ENCODE data around the gene SYNGR2. TPM values are rescaled to one million over a fixed set of nuclear protein-coding genes. Genes with fewer than 3 reads are reported as not detected.
A peak's percentile ranks its signal among the peaks of the same experiment; 100 is the strongest.

Gene SYNGR2
- polyA plus RNA-seq, 3 donors: 270 to 402 (median 350) TPM

- Histone ChIP-seq H2AFZ (ENCODE audit: insufficient read depth, low read depth, low read length, poor library complexity, severe bottlenecking) (no peak overlapping the region), H3K9ac (ENCODE audit: insufficient read depth, low read length, poor library complexity, severe bottlenecking) (peak overlapping the region; percentile 43), H3K27me3 (ENCODE audit: control insufficient read depth in 2 of 2, insufficient read depth in 2 of 2, low read length in 2 of 2) (no peaks in the 10 kb centered on the region), H3K4me2 (replicated peaks; ENCODE audit: extremely low read depth, low read length, poor library complexity, severe bottlenecking) (peak overlapping the region; percentile 76), H4K20me1 (ENCODE audit: insufficient read depth, low read length) (peaks cover 16% of the 10 kb centered on the region), H3K27ac (ENCODE audit: low read depth in 1 of 2, low read length in 2 of 2) (peak overlapping the region; percentile 82 to 86), H3K9me3 (replicated peaks in 1 of 2; ENCODE audit: control insufficient read depth in 1 of 2, insufficient read depth in 1 of 2, low read length in 2 of 2) (no peaks in the 10 kb centered on the region), H3K36me3 (replicated peaks in 1 of 2; ENCODE audit: control insufficient read depth in 1 of 2, insufficient read depth in 2 of 2, low read length in 2 of 2) (peaks cover 11 to 16% of the 10 kb centered on the region in 2 donors), H3K4me3 (replicated peaks in 1 of 3; ENCODE audit: low read depth in 2 of 3, low read length in 3 of 3) (peak overlapping the region in 1 of 3 experiments; percentile 85), H3K79me2 (ENCODE audit: insufficient read depth, low read length) (peaks cover 33% of the 10 kb centered on the region), H3K4me1 (ENCODE audit: control insufficient read depth in 1 of 2, insufficient read depth in 2 of 2, low read length in 2 of 2) (peaks cover 76 to 83% of the 10 kb centered on the region in 2 donors)
- no peaks in the 10 kb centered on the region for H3K27me3 Mint-ChIP-seq (ENCODE audit: low read depth in 3 of 3)
- intact Hi-C loops (cut with micrococcal nuclease): loop anchor here (5.0 kb wide), 3 partner anchors 38 to 63 kb away; partner anchors contain the start of gene TMC6 (in 1 of the 2)
- H3K36me3 Mint-ChIP-seq: peaks cover 40 to 50% of the 10 kb centered on the region in 2 donors
- peak; percentile 35 for TF ChIP-seq CTCF (IDR thresholded peaks at IDR 0.05)
- H3K27ac Mint-ChIP-seq: peak overlapping the region; percentile 86 to 98 (median 96)
- H3K9me3 Mint-ChIP-seq: peaks cover 0 to 3% (median 0%) of the 10 kb centered on the region in 7 donors
- WGBS (ENCODE audit: insufficient coverage): 88% methylated on average over 25 of the region's 28 CpGs
- DNase-seq: no peak
- H3K4me3 Mint-ChIP-seq: peak overlapping the region; percentile 52 to 85
- H3K4me1 Mint-ChIP-seq: peaks cover 83% of the 10 kb centered on the region
Measured at GRCh38 chr17:78174870-78175642, 6.7 kb downstream of the SYNGR2 start.

- Histone ChIP-seq H2AFZ (ENCODE audit: insufficient read depth, low read depth, low read length, poor library complexity, severe bottlenecking) (no peak overlapping the region), H3K4me2 (replicated peaks; ENCODE audit: extremely low read depth, low read length, poor library complexity, severe bottlenecking) (no peak overlapping the region), H3K4me3 (replicated peaks in 1 of 3; ENCODE audit: low read depth in 2 of 3, low read length in 3 of 3) (peak overlapping the region in 1 of 3 experiments; percentile 85), H4K20me1 (ENCODE audit: insufficient read depth, low read length) (peaks cover 11% of the 10 kb centered on the region), H3K27ac (ENCODE audit: low read depth in 1 of 2, low read length in 2 of 2) (peak overlapping the region; percentile 82 to 86), H3K79me2 (ENCODE audit: insufficient read depth, low read length) (peaks cover 28% of the 10 kb centered on the region), H3K27me3 (ENCODE audit: control insufficient read depth in 2 of 2, insufficient read depth in 2 of 2, low read length in 2 of 2) (no peaks in the 10 kb centered on the region), H3K36me3 (replicated peaks in 1 of 2; ENCODE audit: control insufficient read depth in 1 of 2, insufficient read depth in 2 of 2, low read length in 2 of 2) (peaks cover 11 to 13% of the 10 kb centered on the region in 2 donors), H3K4me1 (ENCODE audit: control insufficient read depth in 1 of 2, insufficient read depth in 2 of 2, low read length in 2 of 2) (peaks cover 71 to 79% of the 10 kb centered on the region in 2 donors), H3K9ac (ENCODE audit: insufficient read depth, low read length, poor library complexity, severe bottlenecking) (no peak overlapping the region), H3K9me3 (replicated peaks in 1 of 2; ENCODE audit: control insufficient read depth in 1 of 2, insufficient read depth in 1 of 2, low read length in 2 of 2) (no peaks in the 10 kb centered on the region)
- peaks cover 82% of the 10 kb centered on the region for H3K4me1 Mint-ChIP-seq
- 98% methylated on average over 13 of the region's 14 CpGs for WGBS (ENCODE audit: insufficient coverage)
- peak overlapping the region in 6 of 7 donors; percentile 68 to 96 (median 86) for H3K27ac Mint-ChIP-seq
- intact Hi-C loops (cut with micrococcal nuclease): loop anchor here in 1 of 2 donors (5.0 kb wide), 1 partner anchor 63 kb away; no protein-coding TSS in a partner anchor
- H3K9me3 Mint-ChIP-seq: peaks cover 0 to 3% (median 0%) of the 10 kb centered on the region in 7 donors
- no peak overlapping the region for H3K4me3 Mint-ChIP-seq
- DNase-seq: no peak
- H3K27me3 Mint-ChIP-seq (ENCODE audit: low read depth in 3 of 3): no peaks in the 10 kb centered on the region
- TF ChIP-seq CTCF (IDR thresholded peaks at IDR 0.05): no peak
- H3K36me3 Mint-ChIP-seq: peaks cover 37 to 49% of the 10 kb centered on the region in 2 donors
Measured at GRCh38 chr17:78175643-78175981, 7.2 kb downstream of the SYNGR2 start.

All from CD14-positive monocyte (primary cell).